ENCODE results near the gene KLC3.

DNA sequence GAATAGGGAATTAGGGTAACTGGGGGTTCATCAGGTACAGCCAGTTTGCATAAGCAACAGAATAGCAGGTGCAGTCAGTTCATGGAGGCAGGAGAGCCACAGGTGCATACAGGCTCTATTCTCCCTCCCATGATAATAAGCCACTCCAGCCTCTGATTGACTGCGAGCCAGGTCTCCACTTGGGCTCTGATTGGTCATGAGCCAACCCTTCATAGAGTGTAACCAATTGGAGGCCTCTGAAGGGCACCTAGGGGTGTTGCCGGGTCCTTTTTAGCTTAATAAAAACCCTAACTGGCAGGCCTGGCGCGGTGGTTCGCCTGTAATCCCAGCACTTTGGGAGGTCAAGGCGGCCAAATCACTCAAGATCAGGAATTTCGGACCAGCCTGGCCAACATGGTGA is 9.1 kb upstream of the KLC3 start:
- TF ChIP-seq, protein P1, sequence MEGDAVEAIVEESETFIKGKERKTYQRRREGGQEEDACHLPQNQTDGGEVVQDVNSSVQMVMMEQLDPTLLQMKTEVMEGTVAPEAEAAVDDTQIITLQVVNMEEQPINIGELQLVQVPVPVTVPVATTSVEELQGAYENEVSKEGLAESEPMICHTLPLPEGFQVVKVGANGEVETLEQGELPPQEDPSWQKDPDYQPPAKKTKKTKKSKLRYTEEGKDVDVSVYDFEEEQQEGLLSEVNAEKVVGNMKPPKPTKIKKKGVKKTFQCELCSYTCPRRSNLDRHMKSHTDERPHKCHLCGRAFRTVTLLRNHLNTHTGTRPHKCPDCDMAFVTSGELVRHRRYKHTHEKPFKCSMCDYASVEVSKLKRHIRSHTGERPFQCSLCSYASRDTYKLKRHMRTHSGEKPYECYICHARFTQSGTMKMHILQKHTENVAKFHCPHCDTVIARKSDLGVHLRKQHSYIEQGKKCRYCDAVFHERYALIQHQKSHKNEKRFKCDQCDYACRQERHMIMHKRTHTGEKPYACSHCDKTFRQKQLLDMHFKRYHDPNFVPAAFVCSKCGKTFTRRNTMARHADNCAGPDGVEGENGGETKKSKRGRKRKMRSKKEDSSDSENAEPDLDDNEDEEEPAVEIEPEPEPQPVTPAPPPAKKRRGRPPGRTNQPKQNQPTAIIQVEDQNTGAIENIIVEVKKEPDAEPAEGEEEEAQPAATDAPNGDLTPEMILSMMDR (IDR thresholded peaks at IDR 0.05) = no peak
- TF ChIP-seq POLR2A (IDR thresholded peaks at IDR 0.05) = no peak
